PC-3 (cell line): ENCODE results near the gene AFF4. TPM values are rescaled to one million over a fixed set of nuclear protein-coding genes. Genes with fewer than 3 reads are reported as not detected.

Source experiments
- ATAC-seq: fragments of 200-7000 bp; cut with Tn5 transposase; 2 replicates; pipeline ENCODE4 v1.9.1; 2020; ENCODE audit warnings: mild to moderate bottlenecking, moderate library complexity
- BruUV-seq: library from RNA; stranded (reverse); fragments of 400-500 nt; replicated peaks from 2 replicates; lab custom pipeline; 2021; lab: Mats Ljungman, UMichigan
- CTCF ChIA-PET: fragments of 300-600 bp; sonication (Branson Sonifier 250); formaldehyde crosslinking; loops from one replicate; lab custom pipeline; 2022; ENCODE audit warnings: antibody characterized with exemption; lab: Charles Lee
- POLR2A ChIA-PET: fragments of 300-600 bp; sonication (Branson Sonifier 250); formaldehyde crosslinking; loops from one replicate; lab custom pipeline; 2022; ENCODE audit warnings: antibody characterized with exemption; ENCODE audit not compliant: unreplicated experiment; lab: Charles Lee
- DNase-seq: peaks from one replicate; pipeline ENCODE4 v3.0.0-alpha.2; 2015
- H2AFZ ChIP-seq: fragments of 300-600 bp; sonication (generic); 2 replicates; pipeline ENCODE4 v1.6.0; 2016; ENCODE audit warnings: antibody characterized with exemption, low read length
- H3F3A ChIP-seq: fragments of 300-600 bp; sonication (generic); one replicate; pipeline ENCODE4 v1.6.0; 2017; ENCODE audit warnings: antibody characterized with exemption, low read length, control low read depth, mild to moderate bottlenecking; ENCODE audit not compliant: unreplicated experiment
- H3K27ac ChIP-seq: fragments of 300-600 bp; sonication (generic); 2 replicates; pipeline ENCODE4 v1.5.1; 2016; ENCODE audit warnings: mild to moderate bottlenecking, low read length
- H3K27me3 ChIP-seq: fragments of 300-600 bp; sonication (generic); 2 replicates; pipeline ENCODE4 v1.6.1; 2016; ENCODE audit warnings: low read length, mixed read lengths
- H3K36me3 ChIP-seq: fragments of 300-600 bp; sonication (generic); 2 replicates; pipeline ENCODE4 v1.6.1; 2016; ENCODE audit warnings: low read depth, mixed run types, low read length, mixed read lengths
- H3K4me1 ChIP-seq: fragments of 300-600 bp; sonication (generic); 2 replicates; pipeline ENCODE4 v1.5.1; 2016; ENCODE audit warnings: low read length; ENCODE audit not compliant: insufficient read depth
- H3K4me2 ChIP-seq: fragments of 300-600 bp; sonication (generic); 2 replicates; pipeline ENCODE4 v1.6.0; 2016; ENCODE audit warnings: low read length
- H3K4me3 ChIP-seq: fragments of 300-600 bp; sonication (generic); 2 replicates; pipeline ENCODE4 v1.5.1; 2016; ENCODE audit warnings: mild to moderate bottlenecking, low read length, mixed read lengths
- H3K79me2 ChIP-seq: fragments of 300-600 bp; sonication (generic); 2 replicates; pipeline ENCODE4 v1.6.1; 2017; ENCODE audit warnings: low read length, mixed read lengths
- H3K9ac ChIP-seq: fragments of 300-600 bp; sonication (generic); 2 replicates; pipeline ENCODE4 v1.6.0; 2016; ENCODE audit warnings: mild to moderate bottlenecking, low read length
- H3K9me2 ChIP-seq: fragments of 300-600 bp; sonication (generic); replicated peaks from 2 replicates; pipeline ENCODE4 v1.6.1; 2016; ENCODE audit warnings: mixed run types, low read length, mixed read lengths
- H3K9me3 ChIP-seq: fragments of 300-600 bp; sonication (generic); 2 replicates; pipeline ENCODE4 v1.6.1; 2016; ENCODE audit warnings: low read length, mixed read lengths
- H4K20me1 ChIP-seq: fragments of 300-600 bp; sonication (generic); 2 replicates; pipeline ENCODE4 v1.6.1; 2016; ENCODE audit warnings: low read length, mixed read lengths
- CTCF ChIP-seq: fragments of 300-600 bp; sonication (generic); conservative IDR thresholded peaks from 2 replicates; pipeline ENCODE4 v1.5.1; 2017; ENCODE audit warnings: antibody characterized with exemption, low read depth, mild to moderate bottlenecking, low read length
- EZH2 ChIP-seq: fragments of 300-600 bp; sonication (generic); IDR thresholded peaks from one replicate; pipeline ENCODE4 v1.6.1; 2017; ENCODE audit warnings: antibody characterized with exemption, mild to moderate bottlenecking, low read length; ENCODE audit not compliant: unreplicated experiment
- EZH2phosphoT487 ChIP-seq: fragments of 300-600 bp; sonication (generic); IDR thresholded peaks from 2 replicates; pipeline ENCODE4 v1.6.1; 2018; ENCODE audit warnings: mild to moderate bottlenecking, antibody characterized with exemption, low read length, borderline replicate concordance
- intact Hi-C: fragments of 100-400 bp; cut with micrococcal nuclease; formaldehyde crosslinking; loops from 2 replicates; pipeline ENCODE4 v1.9.0; 2023
- total RNA-seq: library from RNA; depleted of rRNA; stranded (reverse); fragments of >200 nt; gene quantifications from 2 replicates; pipeline ENCODE4 v1.2.3, GENCODE V29; 2014

Gene AFF4
- total RNA-seq, 1 experiment from 2014 or later = 23.5 TPM

- H2AFZ ChIP-seq = no peak overlapping the region
- no TSS peak for BruUV-seq
- H4K20me1 ChIP-seq = no peaks in the 10 kb centered on the region
- no peaks in the 10 kb centered on the region for H3K4me1 ChIP-seq
- H3K36me3 ChIP-seq = no peaks in the 10 kb centered on the region; the same call in 1 of the 2 replicates
- H3K4me3 ChIP-seq = no peak overlapping the region
- TF ChIP-seq EZH2 (no peak), CTCF (no peak), EZH2phosphoT487 (no peak)
- no peak for ATAC-seq
- ChIA-PET POLR2A (no interaction called here), CTCF (no interaction called here)
- H3K79me2 ChIP-seq = no peaks in the 10 kb centered on the region
- H3K27ac ChIP-seq = no peak overlapping the region
- DNase-seq = no peak
- H3K4me2 ChIP-seq = no peak overlapping the region
- no peaks in the 10 kb centered on the region for H3F3A ChIP-seq
- no peaks in the 10 kb centered on the region for H3K9me3 ChIP-seq
- no peaks in the 10 kb centered on the region for H3K9me2 ChIP-seq
- H3K9ac ChIP-seq = no peak overlapping the region
- intact Hi-C loops = no loop called here
- no peaks in the 10 kb centered on the region for H3K27me3 ChIP-seq
These were observed 53.7 kb downstream of the AFF4 start for GRCh38 chr5:132909702-132910101.

GRCh38 chr5:132907161-132907560 is 56.3 kb downstream of the AFF4 start:
- no peaks in the 10 kb centered on the region for H3K9me2 ChIP-seq
- ChIA-PET CTCF (no interaction called here), POLR2A (no interaction called here)
- H4K20me1 ChIP-seq = no peaks in the 10 kb centered on the region
- no peaks in the 10 kb centered on the region; the same call in 1 of the 2 replicates for H3K36me3 ChIP-seq
- no peak overlapping the region for H3K27ac ChIP-seq
- no peak overlapping the region for H3K4me3 ChIP-seq
- no TSS peak for BruUV-seq
- H3K9ac ChIP-seq = no peak overlapping the region
- H3K4me1 ChIP-seq = no peaks in the 10 kb centered on the region
- no peak overlapping the region for H2AFZ ChIP-seq
- ATAC-seq (no peak), DNase-seq (no peak)
- H3K27me3 ChIP-seq = no peaks in the 10 kb centered on the region
- H3K9me3 ChIP-seq = no peaks in the 10 kb centered on the region
- H3K79me2 ChIP-seq = no peaks in the 10 kb centered on the region
- H3F3A ChIP-seq = no peaks in the 10 kb centered on the region
- TF ChIP-seq EZH2phosphoT487 = no peak
- no peak for TF ChIP-seq CTCF
- no peak for TF ChIP-seq EZH2
- H3K4me2 ChIP-seq = no peak overlapping the region
- intact Hi-C loops = no loop called here

GRCh38 chr5:132905938-132906337 is 57.5 kb downstream of the AFF4 start:
- Histone ChIP-seq H3K27ac (no peak overlapping the region), H4K20me1 (no peaks in the 10 kb centered on the region), H3K4me3 (no peak overlapping the region), H3K79me2 (no peaks in the 10 kb centered on the region), H3K4me1 (no peaks in the 10 kb centered on the region), H3K9me2 (no peaks in the 10 kb centered on the region), H3F3A (no peaks in the 10 kb centered on the region), H3K36me3 (no peaks in the 10 kb centered on the region; the same call in 1 of the 2 replicates), H2AFZ (no peak overlapping the region), H3K4me2 (no peak overlapping the region), H3K9ac (no peak overlapping the region), H3K27me3 (no peaks in the 10 kb centered on the region), H3K9me3 (no peaks in the 10 kb centered on the region)
- ChIA-PET CTCF (no interaction called here), POLR2A (no interaction called here)
- DNase-seq = no peak
- peak; percentile 51 for ATAC-seq
- no peak for TF ChIP-seq EZH2phosphoT487
- no peak for TF ChIP-seq CTCF
- no peak for TF ChIP-seq EZH2
- intact Hi-C loops = no loop called here
- no TSS peak for BruUV-seq
